Prostate gland (tissue), 2 donors: ENCODE results near the gene PITHD1. TPM values are rescaled to one million over a fixed set of nuclear protein-coding genes. Genes with fewer than 3 reads are reported as not detected.
"Not testable (repeated sequence)": the region's sequence is repeated elsewhere in the genome, so short reads cannot be mapped to it uniquely, and the experiment has no call there.

Source experiments
- DNase-seq: peaks from one replicate; pipeline ENCODE4 v3.0.0-alpha.2; 2019; ENCODE audit warnings: low spot score
- H3K27ac ChIP-seq, 2 donors: fragments of 200-600 bp; sonication (generic); 2 replicates each; pipeline ENCODE4 v1.5.1; 2017 to 2019
- H3K27me3 ChIP-seq: fragments of 200-600 bp; sonication (generic); replicated peaks from 2 replicates; pipeline ENCODE4 v1.5.1; 2019; ENCODE audit not compliant: insufficient read depth
- H3K36me3 ChIP-seq, 2 donors: fragments of 200-600 bp; sonication (generic); 1 replicate in 1 of 2; 2 replicates in 1 of 2; pipeline versions ENCODE4 v1.5.1 to v1.8.1; 2017 to 2019
- H3K4me1 ChIP-seq: fragments of 200-600 bp; sonication (generic); replicated peaks from 2 replicates; pipeline ENCODE4 v1.5.1; 2019
- H3K4me3 ChIP-seq, 2 donors: fragments of 200-600 bp; sonication (generic); 2 replicates each; pipeline ENCODE4 v1.5.1; 2017 to 2019
- H3K9me3 ChIP-seq: fragments of 200-600 bp; sonication (generic); 2 replicates; pipeline ENCODE4 v1.5.1; 2017
- POLR2A ChIP-seq: fragments of 450-650 bp; IDR thresholded peaks from one replicate; pipeline ENCODE4 v1.6.1; 2016; ENCODE audit warnings: antibody characterized with exemption, mild to moderate bottlenecking
- POLR2AphosphoS5 ChIP-seq: sonication (generic); formaldehyde crosslinking; IDR thresholded peaks from one replicate; pipeline ENCODE4 v1.6.1; 2017; ENCODE audit warnings: antibody characterized with exemption
- WGBS: methylation state at CpG from one replicate; pipeline ENCODE4 v1.1.5; 2018; 5-methylcytosine and 5-hydroxymethylcytosine counted together
- intact Hi-C: fragments of 100-400 bp; cut with DNase I; formaldehyde crosslinking; loops from one replicate; pipeline ENCODE4 v1.14.2; 2022
- total RNA-seq, 2 donors: library from RNA; depleted of rRNA; stranded (reverse); fragments of >200 nt; gene quantifications; one replicate each; pipeline ENCODE4 v1.1.0, GENCODE V29; 2016
- TF ChIP-seq, protein P1 (sequence below), 4 experiments: fragments of 200-600 bp in 2 of 4; fragments of 450-650 bp in 2 of 4; sonication (generic) in 2 of 4; IDR thresholded peaks; 1 replicate in 3 of 4; 2 replicates in 1 of 4; pipeline ENCODE4 v1.5.1; 2016 to 2019; ENCODE audit warnings: antibody characterized with exemption in 4 of 4, mild to moderate bottlenecking in 2 of 4, moderate library complexity in 2 of 4

Gene PITHD1
- total RNA-seq, 2 donors from 2014 or later = 85.7 to 86.7 TPM

DNA sequence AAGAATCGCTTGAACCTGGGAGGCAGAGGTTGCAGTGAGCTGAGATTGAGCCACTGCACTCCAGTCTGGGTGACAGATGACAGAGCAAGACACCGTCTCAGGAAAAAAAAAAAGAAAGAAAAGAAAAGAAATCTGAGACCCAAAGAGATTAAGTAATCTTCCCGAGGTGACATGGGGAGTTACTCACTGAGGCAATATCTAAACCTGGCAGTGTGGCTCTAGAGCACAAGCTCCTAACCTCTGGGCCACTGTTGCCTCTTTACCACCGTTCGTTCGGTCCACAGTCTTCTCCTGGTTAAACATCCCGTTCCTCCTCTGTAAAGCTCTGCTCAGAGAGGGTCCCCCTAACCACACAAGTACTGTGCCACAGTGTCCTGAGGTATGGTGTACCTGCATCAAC is 45.5 kb downstream of the PITHD1 start:
- H3K4me3 ChIP-seq = no peak overlapping the region
- no peaks in the 10 kb centered on the region for H3K4me1 ChIP-seq
- 85% methylated on average over 7 of the region's 7 CpGs for WGBS
- H3K27ac ChIP-seq = no peak overlapping the region
- H3K27me3 ChIP-seq = no peaks in the 10 kb centered on the region
- DNase-seq = no peak
- TF ChIP-seq, protein P1, sequence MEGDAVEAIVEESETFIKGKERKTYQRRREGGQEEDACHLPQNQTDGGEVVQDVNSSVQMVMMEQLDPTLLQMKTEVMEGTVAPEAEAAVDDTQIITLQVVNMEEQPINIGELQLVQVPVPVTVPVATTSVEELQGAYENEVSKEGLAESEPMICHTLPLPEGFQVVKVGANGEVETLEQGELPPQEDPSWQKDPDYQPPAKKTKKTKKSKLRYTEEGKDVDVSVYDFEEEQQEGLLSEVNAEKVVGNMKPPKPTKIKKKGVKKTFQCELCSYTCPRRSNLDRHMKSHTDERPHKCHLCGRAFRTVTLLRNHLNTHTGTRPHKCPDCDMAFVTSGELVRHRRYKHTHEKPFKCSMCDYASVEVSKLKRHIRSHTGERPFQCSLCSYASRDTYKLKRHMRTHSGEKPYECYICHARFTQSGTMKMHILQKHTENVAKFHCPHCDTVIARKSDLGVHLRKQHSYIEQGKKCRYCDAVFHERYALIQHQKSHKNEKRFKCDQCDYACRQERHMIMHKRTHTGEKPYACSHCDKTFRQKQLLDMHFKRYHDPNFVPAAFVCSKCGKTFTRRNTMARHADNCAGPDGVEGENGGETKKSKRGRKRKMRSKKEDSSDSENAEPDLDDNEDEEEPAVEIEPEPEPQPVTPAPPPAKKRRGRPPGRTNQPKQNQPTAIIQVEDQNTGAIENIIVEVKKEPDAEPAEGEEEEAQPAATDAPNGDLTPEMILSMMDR (IDR thresholded peaks at IDR 0.05) = no peak
- TF ChIP-seq POLR2AphosphoS5 = no peak
- TF ChIP-seq POLR2A = no peak
- no peaks in the 10 kb centered on the region for H3K36me3 ChIP-seq
- intact Hi-C loops = no loop called here
- H3K9me3 ChIP-seq = no peaks in the 10 kb centered on the region

DNA sequence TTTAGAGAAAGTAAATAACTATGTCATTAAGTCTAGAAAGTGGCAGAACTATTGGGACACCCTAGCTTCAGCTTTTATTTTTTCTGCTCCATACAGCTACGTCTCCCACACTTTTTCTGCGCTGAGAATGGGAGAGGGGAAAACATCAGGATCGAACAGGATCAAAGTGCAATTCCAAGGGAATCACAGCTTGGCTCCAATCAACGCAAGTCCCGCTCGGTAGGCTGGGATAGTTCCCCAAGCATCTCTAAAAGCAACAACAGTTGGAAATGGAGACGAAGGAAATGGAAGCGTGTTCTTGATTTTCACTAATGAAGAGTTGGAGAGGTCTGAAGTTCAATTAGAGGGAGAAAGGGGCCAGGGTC is 46.5 kb downstream of the PITHD1 start:
- intact Hi-C loops = no loop called here
- Histone ChIP-seq H3K27me3 (no peaks in the 10 kb centered on the region), H3K36me3 (no peaks in the 10 kb centered on the region), H3K27ac (peak overlapping the region; percentile 84 to 91), H3K4me1 (no peaks in the 10 kb centered on the region), H3K4me3 (peak overlapping the region; percentile 67 to 79), H3K9me3 (no peaks in the 10 kb centered on the region)
- TF ChIP-seq POLR2A = no peak
- no peak for TF ChIP-seq POLR2AphosphoS5
- TF ChIP-seq, protein P1 (IDR thresholded peaks at IDR 0.05) = no peak
- 3% methylated on average over 8 of the region's 8 CpGs for WGBS
- DNase-seq = no peak

DNA sequence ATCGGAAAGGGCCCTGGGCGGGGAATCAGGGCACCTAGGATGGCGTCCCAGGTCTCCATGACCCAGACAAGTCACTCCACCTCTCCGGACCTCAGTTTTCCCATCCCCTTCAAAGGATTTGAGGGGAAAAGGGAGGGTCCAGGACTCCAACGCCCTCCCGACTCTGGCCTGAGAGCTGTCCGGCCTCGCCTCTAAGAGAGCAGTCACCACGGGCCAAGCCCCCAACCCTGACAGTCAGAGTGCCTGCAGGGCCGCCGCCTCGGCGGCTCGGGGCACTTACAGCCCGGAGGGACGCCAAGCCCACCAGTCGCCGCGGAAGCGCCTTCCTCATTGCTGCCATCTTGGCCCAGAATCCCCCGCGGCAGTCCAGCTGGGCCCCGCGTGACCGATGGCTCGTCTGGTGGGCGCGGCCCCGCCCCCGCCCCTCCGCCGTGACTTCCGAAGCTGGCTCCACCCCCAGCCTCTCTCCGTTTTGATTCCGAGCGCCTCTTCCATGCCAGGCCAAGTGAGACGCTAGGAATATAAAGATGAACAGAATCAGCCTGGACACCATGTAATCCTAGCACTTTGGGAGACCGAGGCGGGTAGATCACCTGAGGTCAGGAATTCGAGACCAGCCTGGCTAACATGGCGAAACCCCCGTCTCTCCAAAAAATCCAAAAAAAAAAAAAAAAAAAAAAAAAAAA is 47.0 kb downstream of the PITHD1 start, which contains the start of gene HMGCL:
TSS of gene HMGCL (minus strand) at position 354 of the 686 bp plus-strand sequence. CDS start at position 340, 14 bp downstream.
- H3K36me3 ChIP-seq = no peaks in the 10 kb centered on the region
- H3K9me3 ChIP-seq = no peaks in the 10 kb centered on the region
- H3K4me3 ChIP-seq = peak within 1 kb of the TSS; percentile 67 to 79
- intact Hi-C loops = no loop called here
- H3K27ac ChIP-seq = peak within 1 kb of the TSS; percentile 84 to 91
- WGBS = under 1% methylated on average over 42 of the region's 42 CpGs
- no peaks in the 10 kb centered on the region for H3K27me3 ChIP-seq
- peak; percentile 93 for DNase-seq
- TF ChIP-seq POLR2AphosphoS5 (peak; percentile 97), POLR2A (peak; percentile 92)
- TF ChIP-seq, protein P1 (IDR thresholded peaks at IDR 0.05) = peak in 2 of 4 experiments; percentile 14 to 15
- no peaks in the 10 kb centered on the region for H3K4me1 ChIP-seq

DNA sequence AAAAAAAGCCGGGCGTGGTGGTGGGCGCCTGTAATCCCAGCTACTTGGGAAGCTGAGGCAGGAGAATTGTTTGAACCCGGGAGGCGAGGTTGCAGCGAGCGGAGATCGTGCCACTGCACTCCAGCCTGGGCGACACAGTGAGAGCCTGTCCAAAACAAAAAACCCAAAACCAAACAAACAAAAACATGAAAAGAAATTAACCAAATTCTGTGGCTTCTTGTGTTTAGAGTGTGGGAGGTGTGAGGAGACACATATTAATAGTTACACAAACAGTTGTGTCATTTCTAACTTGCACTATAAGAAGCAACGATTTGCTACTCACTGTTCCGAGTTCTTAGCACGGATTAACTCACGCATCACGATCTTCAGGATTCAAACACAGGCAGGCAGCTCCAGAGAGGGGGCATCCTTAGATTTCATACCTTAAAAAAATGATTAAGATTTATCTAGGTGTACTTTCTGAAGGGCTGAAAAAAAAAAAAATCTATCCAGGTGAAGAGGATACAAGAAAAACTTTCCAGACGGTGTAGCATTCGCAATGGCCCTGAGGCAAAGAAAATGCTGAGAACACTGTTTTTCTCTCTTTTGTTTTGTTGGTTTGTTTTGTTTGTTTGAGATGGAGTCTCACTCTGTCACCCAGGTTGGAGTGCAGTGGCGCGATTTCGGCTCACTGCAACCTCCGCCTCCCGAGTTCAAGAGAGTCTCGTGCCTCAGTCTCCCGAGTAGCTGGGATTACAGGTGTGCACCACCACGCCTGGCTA is 47.7 kb downstream of the PITHD1 start:
- WGBS = 58% methylated on average over 24 of the region's 24 CpGs
- intact Hi-C loops = no loop called here

DNA sequence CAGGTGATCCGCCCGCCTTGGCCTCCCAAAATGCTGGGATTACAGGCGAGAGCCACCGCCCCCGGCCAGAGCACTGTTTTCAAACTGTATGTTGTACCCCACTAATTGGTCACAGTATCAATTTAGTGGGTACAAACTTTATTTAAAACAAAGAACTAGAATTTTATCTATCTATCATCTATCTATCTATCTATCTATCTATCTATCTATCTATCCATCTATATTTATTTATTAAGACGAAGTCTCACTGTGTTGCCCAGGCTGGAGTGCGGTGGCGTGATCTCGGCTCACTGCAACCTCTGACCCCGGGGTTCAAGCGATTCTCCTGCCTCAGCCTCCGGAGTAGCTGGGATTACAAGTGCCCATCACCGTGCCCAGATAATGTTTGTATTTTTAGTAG is 48.4 kb downstream of the PITHD1 start:
- DNase-seq = not testable (repeated sequence)
- 98% methylated on average over 13 of the region's 13 CpGs for WGBS

More for the DNA sequence above, 47.7 kb downstream of the PITHD1 start:
- H3K4me1 ChIP-seq = no peaks in the 10 kb centered on the region
- no peaks in the 10 kb centered on the region for H3K9me3 ChIP-seq
- no peak for TF ChIP-seq POLR2AphosphoS5
- TF ChIP-seq, protein P1 (IDR thresholded peaks at IDR 0.05) = no peak
- TF ChIP-seq POLR2A = no peak
- H3K27ac ChIP-seq = peak overlapping the region; percentile 84 to 91
- H3K27me3 ChIP-seq = no peaks in the 10 kb centered on the region
- peak overlapping the region; percentile 67 to 79 for H3K4me3 ChIP-seq
- no peak for DNase-seq
- H3K36me3 ChIP-seq = no peaks in the 10 kb centered on the region

More for the DNA sequence above, 48.4 kb downstream of the PITHD1 start:
- H3K9me3 ChIP-seq, H3K27me3 ChIP-seq, H3K27ac ChIP-seq, intact Hi-C loops, H3K4me3 ChIP-seq, H3K4me1 ChIP-seq, H3K36me3 ChIP-seq: not testable (repeated sequence)
